ENCODE data around the gene PEX16. TPM values are rescaled to one million over a fixed set of nuclear protein-coding genes. Genes with fewer than 3 reads are reported as not detected.

The PEX16 gene
- total and polyA plus RNA-seq, 8 donors, result 10.0 to 23.4 (median 14.0) TPM

GRCh38 chr11:45897556-45897955, 20.1 kb downstream of the PEX16 start:
- DNase-seq (no peak), ATAC-seq (no peak)
- no peak overlapping the region for H3K27ac ChIP-seq
- H3K4me3 ChIP-seq, result no peak overlapping the region
- no peaks in the 10 kb centered on the region for H3K36me3 ChIP-seq
- peaks cover 0 to 76% of the 10 kb centered on the region in 2 donors for H3K27me3 ChIP-seq
- H3K4me1 ChIP-seq, result peaks cover 14 to 20% of the 10 kb centered on the region in 2 donors
- TF ChIP-seq, protein P1, sequence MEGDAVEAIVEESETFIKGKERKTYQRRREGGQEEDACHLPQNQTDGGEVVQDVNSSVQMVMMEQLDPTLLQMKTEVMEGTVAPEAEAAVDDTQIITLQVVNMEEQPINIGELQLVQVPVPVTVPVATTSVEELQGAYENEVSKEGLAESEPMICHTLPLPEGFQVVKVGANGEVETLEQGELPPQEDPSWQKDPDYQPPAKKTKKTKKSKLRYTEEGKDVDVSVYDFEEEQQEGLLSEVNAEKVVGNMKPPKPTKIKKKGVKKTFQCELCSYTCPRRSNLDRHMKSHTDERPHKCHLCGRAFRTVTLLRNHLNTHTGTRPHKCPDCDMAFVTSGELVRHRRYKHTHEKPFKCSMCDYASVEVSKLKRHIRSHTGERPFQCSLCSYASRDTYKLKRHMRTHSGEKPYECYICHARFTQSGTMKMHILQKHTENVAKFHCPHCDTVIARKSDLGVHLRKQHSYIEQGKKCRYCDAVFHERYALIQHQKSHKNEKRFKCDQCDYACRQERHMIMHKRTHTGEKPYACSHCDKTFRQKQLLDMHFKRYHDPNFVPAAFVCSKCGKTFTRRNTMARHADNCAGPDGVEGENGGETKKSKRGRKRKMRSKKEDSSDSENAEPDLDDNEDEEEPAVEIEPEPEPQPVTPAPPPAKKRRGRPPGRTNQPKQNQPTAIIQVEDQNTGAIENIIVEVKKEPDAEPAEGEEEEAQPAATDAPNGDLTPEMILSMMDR (IDR thresholded peaks at IDR 0.05), result no peak
- intact Hi-C loops (cut with DNase I), result no loop called here
- no peaks in the 10 kb centered on the region for H3K9me3 ChIP-seq

GRCh38 chr11:45896422-45896984, 21.2 kb downstream of the PEX16 start:
- Histone ChIP-seq H3K4me1 (peaks cover 14 to 20% of the 10 kb centered on the region in 2 donors), H3K27me3 (peaks cover 0 to 71% of the 10 kb centered on the region in 2 donors)

DNA sequence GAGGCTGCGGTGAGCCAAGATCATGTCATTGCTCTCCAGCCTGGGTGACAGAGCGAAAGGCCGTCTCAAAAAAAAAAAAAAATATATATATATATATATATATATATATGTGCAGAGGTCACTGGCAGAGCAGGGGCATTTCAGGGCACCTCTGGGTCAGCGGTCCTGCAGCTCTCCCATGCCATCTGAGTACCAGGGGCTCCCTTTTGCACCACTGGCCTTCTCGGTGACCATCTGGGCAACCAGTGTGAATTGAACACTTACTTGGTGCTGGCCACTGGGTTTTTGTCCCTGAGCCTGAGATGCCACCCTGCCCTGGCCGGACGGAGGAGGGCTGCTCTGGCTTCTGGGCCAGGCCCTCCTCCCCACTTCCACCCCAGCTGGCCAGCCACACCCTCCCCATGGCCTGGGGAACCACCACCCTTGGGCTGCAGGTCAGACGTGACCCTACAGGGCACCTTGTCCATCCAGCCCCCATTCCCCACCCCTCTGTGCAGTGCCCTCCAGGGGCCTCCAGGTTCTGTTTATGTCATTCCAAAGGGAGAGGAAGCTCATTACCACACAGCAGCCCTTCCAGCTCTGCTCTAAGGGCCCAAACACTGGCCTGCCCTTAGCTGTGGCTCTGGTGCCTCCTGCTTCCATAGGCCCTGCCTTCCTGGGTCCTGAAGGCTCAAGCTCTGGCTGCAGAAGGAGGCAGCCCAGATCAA, 22.0 kb downstream of the PEX16 start:
- no peaks in the 10 kb centered on the region for H3K9me3 ChIP-seq
- intact Hi-C loops (cut with DNase I), result no loop called here
- DNase-seq (no peak), ATAC-seq (no peak)
- peaks cover 11 to 13% of the 10 kb centered on the region in 2 donors for H3K4me1 ChIP-seq
- H3K27me3 ChIP-seq, result peaks cover 0 to 63% of the 10 kb centered on the region in 2 donors
- H3K4me3 ChIP-seq, result no peak overlapping the region
- TF ChIP-seq, protein P1 (IDR thresholded peaks at IDR 0.05), result no peak
- H3K27ac ChIP-seq, result no peak overlapping the region
- no peaks in the 10 kb centered on the region for H3K36me3 ChIP-seq

More at GRCh38 chr11:45896422-45896984, 21.2 kb downstream of the PEX16 start:
- no peak overlapping the region for H3K27ac ChIP-seq
- intact Hi-C loops (cut with DNase I), result no loop called here
- ATAC-seq (no peak), DNase-seq (peak in 1 of 4 donors; percentile 64)
- H3K36me3 ChIP-seq, result no peaks in the 10 kb centered on the region
- TF ChIP-seq, protein P1 (IDR thresholded peaks at IDR 0.05), result no peak
- no peak overlapping the region for H3K4me3 ChIP-seq
- H3K9me3 ChIP-seq, result no peaks in the 10 kb centered on the region

GRCh38 chr11:45894555-45895247, 23.0 kb downstream of the PEX16 start:
- Histone ChIP-seq H3K9me3 (no peaks in the 10 kb centered on the region), H3K4me3 (no peak overlapping the region), H3K27ac (no peak overlapping the region), H3K36me3 (no peaks in the 10 kb centered on the region), H3K27me3 (peaks cover 0 to 53% of the 10 kb centered on the region in 2 donors), H3K4me1 (peaks cover 7 to 8% of the 10 kb centered on the region in 2 donors)
- ATAC-seq (no peak), DNase-seq (no peak)
- TF ChIP-seq, protein P1 (IDR thresholded peaks at IDR 0.05), result no peak
- intact Hi-C loops (cut with DNase I), result no loop called here

DNA sequence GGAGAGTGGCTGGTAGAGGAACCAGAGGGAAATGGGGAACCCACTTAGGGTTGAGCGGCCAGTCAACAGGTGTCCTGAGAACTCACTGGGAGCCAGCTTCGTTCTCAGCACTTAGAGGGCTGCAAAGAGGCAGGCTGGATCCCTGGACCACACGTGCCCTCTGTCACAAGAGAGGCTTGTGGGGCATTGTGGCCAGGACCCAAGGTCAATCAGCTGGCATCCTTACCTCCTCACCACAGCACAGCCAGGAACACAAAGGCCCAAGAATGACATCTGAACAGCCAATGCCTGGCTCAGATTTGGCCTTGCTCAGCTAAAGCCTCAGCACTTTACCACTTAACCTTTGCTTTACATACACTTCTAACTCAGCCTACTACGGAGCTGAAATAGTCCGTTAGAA, 24.8 kb downstream of the PEX16 start:
- no peaks in the 10 kb centered on the region for H3K36me3 ChIP-seq
- H3K27ac ChIP-seq, result no peak overlapping the region
- no peak for ATAC-seq
- no peak overlapping the region for H3K4me3 ChIP-seq
- intact Hi-C loops (cut with DNase I), result no loop called here
- no peaks in the 10 kb centered on the region for H3K4me1 ChIP-seq
- peaks cover 0 to 35% of the 10 kb centered on the region in 2 donors for H3K27me3 ChIP-seq
- no peak for DNase-seq
- no peaks in the 10 kb centered on the region for H3K9me3 ChIP-seq
- TF ChIP-seq, protein P1 (IDR thresholded peaks at IDR 0.05), result no peak

Measured in left lung (tissue), 10 donors.